ENCODE results near the gene IGF2.

IGF2 gene

DNA sequence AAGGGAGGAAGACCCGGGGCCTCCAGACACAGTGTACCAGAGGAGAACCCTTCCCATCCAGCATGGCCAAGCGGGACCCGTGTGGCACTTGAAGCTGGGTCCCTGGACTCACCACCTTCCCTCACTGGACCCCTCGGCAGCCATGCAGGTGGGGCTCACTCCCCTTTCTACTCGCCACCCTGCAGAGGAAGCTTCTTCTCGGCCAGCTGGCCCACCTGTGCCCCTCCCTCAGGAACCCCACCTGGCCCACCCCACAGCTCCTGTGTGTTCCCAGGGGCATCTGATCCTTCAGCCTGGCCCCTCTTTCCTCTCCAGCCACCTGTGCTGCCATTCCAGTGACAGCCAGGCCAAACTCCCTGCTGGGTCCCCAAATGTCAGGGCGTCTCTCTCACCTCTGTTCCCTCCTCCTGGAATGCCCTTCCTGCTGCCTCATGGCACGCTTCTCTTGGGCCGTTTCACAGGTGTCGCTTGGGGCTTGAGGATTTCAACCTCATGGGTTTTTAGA lies 38.0 kb downstream of the IGF2 start:
- no peak overlapping the region for H3K4me3 ChIP-seq (ENCODE audit: low read length)
- TF ChIP-seq, protein P1, sequence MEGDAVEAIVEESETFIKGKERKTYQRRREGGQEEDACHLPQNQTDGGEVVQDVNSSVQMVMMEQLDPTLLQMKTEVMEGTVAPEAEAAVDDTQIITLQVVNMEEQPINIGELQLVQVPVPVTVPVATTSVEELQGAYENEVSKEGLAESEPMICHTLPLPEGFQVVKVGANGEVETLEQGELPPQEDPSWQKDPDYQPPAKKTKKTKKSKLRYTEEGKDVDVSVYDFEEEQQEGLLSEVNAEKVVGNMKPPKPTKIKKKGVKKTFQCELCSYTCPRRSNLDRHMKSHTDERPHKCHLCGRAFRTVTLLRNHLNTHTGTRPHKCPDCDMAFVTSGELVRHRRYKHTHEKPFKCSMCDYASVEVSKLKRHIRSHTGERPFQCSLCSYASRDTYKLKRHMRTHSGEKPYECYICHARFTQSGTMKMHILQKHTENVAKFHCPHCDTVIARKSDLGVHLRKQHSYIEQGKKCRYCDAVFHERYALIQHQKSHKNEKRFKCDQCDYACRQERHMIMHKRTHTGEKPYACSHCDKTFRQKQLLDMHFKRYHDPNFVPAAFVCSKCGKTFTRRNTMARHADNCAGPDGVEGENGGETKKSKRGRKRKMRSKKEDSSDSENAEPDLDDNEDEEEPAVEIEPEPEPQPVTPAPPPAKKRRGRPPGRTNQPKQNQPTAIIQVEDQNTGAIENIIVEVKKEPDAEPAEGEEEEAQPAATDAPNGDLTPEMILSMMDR (conservative IDR thresholded peaks at IDR 0.05; ENCODE audit: low read depth, low read length), result no peak
- DNase-seq (ENCODE audit: low read depth), result no peak

DNA sequence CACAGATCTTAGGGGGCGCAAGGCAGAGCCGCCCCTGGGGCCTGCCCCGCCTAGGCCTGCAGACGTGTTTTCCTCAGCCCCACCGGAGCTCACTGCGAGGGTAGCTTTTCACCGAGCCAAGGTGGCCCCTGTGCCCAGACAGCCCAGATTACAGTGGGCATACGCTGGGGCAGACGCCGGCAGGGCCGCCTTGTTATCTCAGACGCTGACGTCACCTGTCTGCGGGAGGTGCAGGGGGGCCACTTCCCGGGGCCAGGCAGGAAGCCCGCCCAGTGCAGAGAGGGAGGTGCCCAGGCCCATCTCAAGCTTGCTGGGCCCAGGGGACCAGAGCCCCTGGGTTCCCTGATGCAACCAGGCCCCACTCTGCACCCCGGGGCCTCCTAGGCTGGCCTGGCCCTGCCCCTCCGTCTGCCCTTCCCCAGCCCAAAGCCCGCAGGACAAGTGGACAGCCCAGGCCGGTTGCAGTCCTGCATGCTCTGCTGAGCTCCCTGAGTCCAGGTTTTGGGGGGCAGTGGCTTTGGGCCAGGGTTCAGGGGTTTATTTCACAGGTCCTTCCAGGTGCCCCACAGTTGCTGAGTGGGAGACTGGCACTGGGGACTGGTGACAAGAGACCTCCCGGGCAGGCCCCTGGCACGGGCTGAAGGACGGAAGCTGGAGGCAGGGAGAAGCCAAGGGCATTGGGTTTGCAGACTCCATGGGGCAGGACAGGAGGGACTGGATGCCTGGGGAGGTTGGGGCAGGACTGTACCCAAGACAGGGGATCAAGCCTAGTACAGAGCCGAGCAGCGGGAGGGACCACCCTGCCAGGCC lies 38.6 kb downstream of the IGF2 start:
- TF ChIP-seq, protein P1 (conservative IDR thresholded peaks at IDR 0.05; ENCODE audit: low read depth, low read length), result no peak
- DNase-seq (ENCODE audit: low read depth), result no peak
- H3K4me3 ChIP-seq (ENCODE audit: low read length), result no peak overlapping the region

DNA sequence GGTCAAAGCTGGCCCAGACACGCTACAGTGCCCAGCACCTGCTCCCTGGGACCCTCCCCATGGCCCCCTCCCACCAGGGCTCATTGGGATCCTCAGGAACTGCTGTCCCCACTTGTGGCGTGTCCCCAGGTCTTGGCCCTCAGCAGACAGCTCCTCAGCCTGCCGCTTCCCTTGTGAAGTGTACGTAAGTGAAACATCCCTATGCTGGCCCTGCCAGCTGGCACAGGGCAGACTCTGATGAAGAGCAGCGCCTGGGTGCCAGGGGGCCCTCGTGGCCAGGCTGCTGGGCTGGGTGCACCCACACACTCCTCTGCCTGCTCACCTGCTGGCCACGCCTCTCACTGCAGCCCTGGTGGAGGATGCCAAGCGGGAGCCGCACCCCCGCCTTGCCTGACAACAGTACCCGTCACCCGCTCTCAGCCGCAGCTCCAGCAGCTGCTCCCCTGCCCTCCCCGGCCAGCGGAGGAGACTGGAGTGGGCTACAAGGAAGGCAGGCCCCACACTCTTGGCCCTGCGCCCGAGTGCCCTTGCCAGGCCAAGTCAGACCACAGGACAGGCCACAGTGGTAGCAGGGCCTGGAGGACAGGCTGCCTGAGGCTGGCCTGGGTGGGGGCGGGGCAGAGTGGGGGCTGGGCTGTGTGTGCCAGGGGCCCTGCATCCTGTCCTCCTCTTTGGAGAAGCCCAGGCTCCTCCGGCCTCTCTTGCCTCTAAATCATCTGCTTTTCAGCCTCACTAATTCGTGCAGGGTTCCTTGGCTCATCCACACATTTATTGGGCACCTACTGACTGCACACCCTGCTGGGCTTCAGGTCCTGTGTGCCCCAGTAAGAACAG lies 39.5 kb downstream of the IGF2 start:
- no peak overlapping the region for H3K4me3 ChIP-seq (ENCODE audit: low read length)
- DNase-seq (ENCODE audit: low read depth), result no peak
- TF ChIP-seq, protein P1 (conservative IDR thresholded peaks at IDR 0.05; ENCODE audit: low read depth, low read length), result no peak

DNA sequence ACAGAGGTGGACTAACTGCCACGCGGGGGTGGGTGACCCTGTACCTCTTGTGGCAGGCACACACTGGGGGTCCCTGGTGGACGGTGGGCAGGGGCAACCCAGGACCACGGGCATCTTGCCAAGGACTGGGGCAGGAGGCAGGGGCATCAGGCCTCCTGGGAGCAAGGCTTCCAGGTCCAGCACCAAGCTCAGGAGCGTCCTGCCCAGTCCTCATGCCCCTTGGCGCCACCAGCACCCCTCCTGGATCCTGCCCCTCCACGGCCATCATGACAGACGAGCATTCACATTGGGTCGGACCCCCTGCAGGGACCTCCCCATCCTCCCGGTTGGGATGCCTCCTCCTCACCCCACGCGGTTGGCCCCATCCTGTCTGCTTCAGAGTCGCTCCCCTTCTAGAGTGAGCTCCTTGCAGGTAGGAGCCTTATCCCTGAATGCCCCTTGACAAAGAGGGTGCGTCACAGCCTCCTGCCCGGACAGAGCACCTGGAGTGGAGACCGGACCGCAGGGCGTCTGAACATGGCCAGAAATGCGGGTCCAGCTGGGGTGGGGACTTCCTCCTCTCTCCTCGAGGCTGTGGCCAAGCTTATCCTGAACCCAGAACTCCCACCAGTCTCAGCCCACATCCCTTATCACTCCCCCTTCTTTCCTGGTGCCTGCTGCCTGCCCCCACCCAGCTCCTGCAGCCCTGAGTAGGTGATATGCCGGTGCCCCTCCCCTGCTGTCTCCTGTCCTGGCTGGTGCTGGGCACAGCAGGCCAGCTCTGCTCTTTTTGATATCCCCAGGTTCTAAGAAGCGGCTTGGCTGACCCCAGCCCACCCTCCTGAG lies 40.3 kb downstream of the IGF2 start:
- no peak for DNase-seq (ENCODE audit: low read depth)
- TF ChIP-seq, protein P1 (conservative IDR thresholded peaks at IDR 0.05; ENCODE audit: low read depth, low read length), result no peak
- no peak overlapping the region for H3K4me3 ChIP-seq (ENCODE audit: low read length)

DNA sequence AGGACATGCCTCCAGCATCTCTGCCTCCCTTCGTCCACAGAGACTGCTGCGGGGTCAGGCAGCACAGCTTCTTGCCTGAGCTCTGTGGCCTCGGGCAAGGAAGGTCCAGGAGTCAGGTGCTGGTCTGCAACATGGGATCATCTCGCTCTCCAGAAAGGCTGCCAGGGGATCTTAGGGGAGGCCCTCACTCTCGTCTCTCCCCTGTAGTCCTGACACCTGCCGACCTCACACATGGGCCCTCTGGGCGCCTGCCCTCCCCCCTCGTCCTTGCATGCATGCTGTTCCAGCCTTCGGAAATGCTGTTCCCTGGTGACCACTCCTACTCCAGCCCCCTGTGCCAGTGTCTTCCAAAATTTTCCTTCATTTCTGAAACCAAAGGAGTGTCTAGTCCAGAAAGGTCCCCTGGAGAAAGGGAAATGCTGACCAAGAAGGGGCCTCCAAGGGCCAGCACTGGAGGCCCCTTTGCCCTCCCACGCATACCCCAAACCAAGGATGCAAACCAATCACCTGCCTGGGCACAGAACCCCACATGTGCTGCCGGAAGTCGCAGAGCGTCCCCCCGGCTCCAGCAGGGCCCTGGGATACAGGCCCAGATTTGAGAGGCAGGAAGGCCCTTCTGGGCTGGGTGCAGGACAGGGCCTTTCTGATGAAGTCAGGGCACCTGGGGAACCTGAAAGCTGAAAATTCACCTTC lies 41.0 kb downstream of the IGF2 start:
- no peak overlapping the region for H3K4me3 ChIP-seq (ENCODE audit: low read length)
- TF ChIP-seq, protein P1 (conservative IDR thresholded peaks at IDR 0.05; ENCODE audit: low read depth, low read length), result no peak
- no peak for DNase-seq (ENCODE audit: low read depth)

DNA sequence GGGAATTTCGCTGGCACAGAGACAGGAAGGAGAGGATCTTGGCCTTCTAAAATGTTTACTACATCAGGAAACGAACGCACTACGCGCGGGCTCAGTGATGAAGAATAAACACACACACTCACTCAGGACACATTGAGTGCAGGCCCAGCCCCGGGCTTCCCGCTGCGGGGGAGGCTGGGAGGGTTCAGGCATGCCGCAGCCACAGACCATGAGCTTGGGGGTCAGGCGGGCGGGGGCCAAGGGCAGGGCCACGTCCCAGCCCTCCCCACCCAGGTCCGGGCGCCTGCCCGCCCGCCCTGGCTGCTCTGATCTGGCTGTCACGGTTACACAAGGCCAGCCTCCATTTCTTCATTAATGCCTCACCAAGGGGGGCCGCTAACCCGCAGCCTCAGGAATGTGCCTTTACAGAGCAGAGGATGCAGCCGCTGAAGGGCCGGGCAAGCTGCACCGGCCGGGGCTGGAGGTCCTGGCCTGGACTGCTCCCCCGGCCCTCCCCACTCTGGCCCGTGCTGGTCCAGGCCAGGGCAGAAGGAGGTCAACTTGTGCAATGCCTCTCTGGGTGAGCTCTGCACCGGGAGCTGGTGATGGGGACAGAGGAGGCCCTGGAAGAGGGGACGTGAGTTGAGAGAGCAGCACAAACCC lies 41.7 kb downstream of the IGF2 start:
- DNase-seq (ENCODE audit: low read depth), result no peak
- TF ChIP-seq, protein P1 (conservative IDR thresholded peaks at IDR 0.05; ENCODE audit: low read depth, low read length), result no peak
- H3K4me3 ChIP-seq (ENCODE audit: low read length), result no peak overlapping the region
